ENCODE results near the gene MIPEP.

The MIPEP gene

DNA sequence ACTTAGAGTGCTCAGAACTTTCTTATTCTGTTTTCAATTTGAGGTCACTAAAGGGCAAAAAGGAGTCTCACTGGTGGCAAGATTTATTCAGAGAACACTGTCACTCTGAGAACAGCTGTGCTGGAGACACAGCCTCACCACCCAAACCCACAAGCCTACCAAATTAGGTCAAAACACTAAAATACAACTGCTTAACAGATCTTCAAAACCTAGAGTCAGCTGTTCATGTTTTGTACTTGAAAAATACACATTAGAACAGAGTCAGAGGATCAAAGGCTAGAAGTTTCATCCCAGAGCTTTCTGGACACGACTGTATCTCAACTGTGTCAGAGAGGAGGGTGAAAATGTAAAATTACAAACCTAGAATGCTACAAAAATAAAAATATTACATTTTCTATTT is 89.3 kb downstream of the MIPEP start:
- DNase-seq (ENCODE audit: low read depth) = no peak
- no peak for TF ChIP-seq CTCF (IDR thresholded peaks at IDR 0.05; ENCODE audit: control insufficient read depth, extremely low read depth, insufficient read depth)
- H3K4me3 ChIP-seq (ENCODE audit: low read depth, low read length) = no peak overlapping the region

- no peak for TF ChIP-seq CTCF (IDR thresholded peaks at IDR 0.05; ENCODE audit: control insufficient read depth, extremely low read depth, insufficient read depth)
- no peak for DNase-seq (ENCODE audit: low read depth)
- H3K4me3 ChIP-seq (ENCODE audit: low read depth, low read length) = no peak overlapping the region
Observed at GRCh38 chr13:23797276-23797903, 91.8 kb downstream of the MIPEP start.

- TF ChIP-seq CTCF (IDR thresholded peaks at IDR 0.05; ENCODE audit: control insufficient read depth, extremely low read depth, insufficient read depth) = no peak
- peak; percentile 46 for DNase-seq (ENCODE audit: low read depth)
Observed at GRCh38 chr13:23796551-23796950, 92.6 kb downstream of the MIPEP start.

DNA sequence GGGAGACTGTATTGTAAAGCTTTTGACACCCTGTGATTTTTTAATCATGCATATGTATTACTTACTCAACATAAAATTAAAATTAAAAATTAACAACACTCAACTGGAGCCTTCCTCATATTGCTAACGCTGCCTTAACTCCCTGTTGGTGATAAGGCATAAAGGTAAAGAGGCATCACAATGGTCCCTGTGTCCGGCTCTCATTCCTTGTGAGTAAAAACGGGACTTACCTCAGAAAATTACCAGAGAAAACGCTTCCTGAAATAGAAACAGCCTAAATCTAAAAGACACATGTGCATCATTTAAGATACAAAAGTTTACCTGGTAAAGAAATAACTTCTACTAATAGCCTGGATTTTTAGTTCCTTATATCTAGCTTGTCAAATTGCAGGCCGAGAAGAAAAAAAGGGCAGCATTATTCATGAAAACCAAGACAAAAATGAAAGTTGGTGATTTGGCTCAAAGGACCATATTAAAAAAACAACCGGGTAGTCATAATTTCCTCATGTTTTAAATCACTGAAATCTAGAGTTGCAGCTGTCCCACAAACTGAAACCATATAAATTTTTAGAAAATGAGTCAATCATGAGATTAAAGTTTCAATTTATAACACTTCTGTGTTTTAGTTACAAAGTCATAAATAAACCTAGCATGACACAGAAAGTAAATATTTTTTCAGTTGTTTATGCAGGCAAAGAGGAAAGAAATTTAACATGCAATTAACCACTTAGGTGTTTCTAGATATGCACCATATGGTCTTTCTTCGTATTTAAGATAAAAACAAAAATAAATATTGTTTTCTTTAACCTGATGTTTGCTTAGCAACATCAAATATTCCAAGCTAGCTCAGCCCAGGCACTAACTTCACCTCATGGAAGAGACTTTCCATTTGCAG is 94.7 kb downstream of the MIPEP start:
- DNase-seq (ENCODE audit: low read depth) = peak; percentile 52
- H3K4me3 ChIP-seq (ENCODE audit: low read depth, low read length) = no peak overlapping the region
- no peak for TF ChIP-seq CTCF (IDR thresholded peaks at IDR 0.05; ENCODE audit: control insufficient read depth, extremely low read depth, insufficient read depth)

More at GRCh38 chr13:23796551-23796950, 92.6 kb downstream of the MIPEP start:
- H3K4me3 ChIP-seq (ENCODE audit: low read depth, low read length) = no peak overlapping the region

DNA sequence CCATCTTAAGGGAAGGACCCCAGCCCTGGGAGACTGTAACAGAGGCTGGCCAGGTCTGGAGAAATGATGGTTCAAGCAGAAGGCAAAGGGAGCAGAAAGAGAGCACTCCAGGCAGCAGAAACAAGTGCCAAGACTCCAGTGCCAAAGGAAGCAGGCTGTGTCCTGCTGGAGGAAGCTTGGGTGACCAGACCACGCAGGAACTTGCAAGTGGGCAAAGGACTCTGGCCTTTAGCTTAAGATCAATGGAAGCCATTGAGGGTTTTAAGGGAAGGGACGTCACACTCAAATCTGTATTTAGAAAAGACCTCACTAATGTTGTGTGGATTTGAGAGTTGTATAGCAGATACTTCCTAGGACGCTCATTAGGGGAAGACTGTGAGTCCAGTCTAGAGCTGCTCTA is 95.5 kb downstream of the MIPEP start:
- no peak overlapping the region for H3K4me3 ChIP-seq (ENCODE audit: low read depth, low read length)
- TF ChIP-seq CTCF (IDR thresholded peaks at IDR 0.05; ENCODE audit: control insufficient read depth, extremely low read depth, insufficient read depth) = no peak
- no peak for DNase-seq (ENCODE audit: low read depth)

GRCh38 chr13:23792680-23793079 is 96.5 kb downstream of the MIPEP start:
- no peak overlapping the region for H3K4me3 ChIP-seq (ENCODE audit: low read depth, low read length)
- no peak for DNase-seq (ENCODE audit: low read depth)
- no peak for TF ChIP-seq CTCF (IDR thresholded peaks at IDR 0.05; ENCODE audit: control insufficient read depth, extremely low read depth, insufficient read depth)

Measured in LNCaP clone FGC (cell line).